HG03095 (cell line): ENCODE results near the gene DPYSL5.
"Not testable (repeated sequence)": the region's sequence is repeated elsewhere in the genome, so short reads cannot be mapped to it uniquely, and the experiment has no call there.

Experiments used
- ATAC-seq: cut with Tn5 transposase; IDR thresholded peaks from one replicate; pipeline ENCODE4 v1.9.1; 2021; ENCODE audit warnings: moderate library complexity; ENCODE audit not compliant: unreplicated experiment

The DPYSL5 gene

DNA sequence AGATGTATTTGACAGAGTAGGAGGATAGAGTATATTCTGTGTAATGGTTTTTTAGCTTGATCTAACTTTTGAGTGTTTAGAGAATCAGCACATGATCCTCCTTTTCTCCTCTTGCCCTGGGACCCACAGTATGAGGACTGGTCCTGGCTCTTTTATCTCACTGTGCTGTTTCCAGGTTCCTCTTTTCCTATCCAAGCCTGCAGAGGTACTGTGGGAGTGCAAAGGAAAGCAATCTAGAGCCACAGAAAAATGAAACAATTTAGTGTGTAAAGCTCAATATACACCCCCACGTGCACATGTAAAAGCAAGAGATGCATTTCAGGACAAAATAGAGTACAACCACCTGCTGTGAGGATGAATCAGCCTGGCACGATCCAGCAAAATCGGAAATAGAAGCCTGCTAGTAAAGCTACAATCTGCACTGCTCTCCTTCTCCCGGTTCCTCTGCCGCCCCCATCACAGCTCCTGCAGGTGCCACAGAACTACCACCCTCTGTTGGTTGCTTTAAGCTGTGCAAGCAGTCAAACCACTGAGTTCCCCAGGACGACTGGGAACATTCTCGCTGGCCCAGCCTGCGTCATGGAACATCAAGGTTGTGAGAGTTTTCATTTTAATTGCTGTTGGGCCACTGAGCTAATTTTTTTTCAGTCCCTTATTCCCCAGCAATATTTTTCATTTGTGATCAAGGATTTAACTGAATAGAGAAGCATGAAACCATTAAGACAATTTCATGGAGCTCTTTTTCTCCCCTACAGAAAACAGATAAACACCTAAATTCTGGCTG lies 74.7 kb downstream of the DPYSL5 start:
- ATAC-seq = peak; percentile 70

DNA sequence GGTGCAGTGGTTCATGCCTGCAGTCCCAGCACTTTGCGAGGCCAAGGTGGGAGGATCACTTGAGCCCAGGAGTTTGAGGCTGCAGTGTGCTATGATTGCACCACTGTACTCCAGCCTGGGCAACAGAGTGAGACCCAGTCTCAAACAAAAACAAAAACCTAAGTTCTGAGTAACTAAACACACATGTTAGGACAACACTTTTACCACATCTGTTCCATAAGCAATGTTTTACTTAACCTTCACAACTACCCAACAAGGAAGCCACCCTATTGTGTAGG lies 75.2 kb downstream of the DPYSL5 start:
- ATAC-seq = not testable (repeated sequence)

DNA sequence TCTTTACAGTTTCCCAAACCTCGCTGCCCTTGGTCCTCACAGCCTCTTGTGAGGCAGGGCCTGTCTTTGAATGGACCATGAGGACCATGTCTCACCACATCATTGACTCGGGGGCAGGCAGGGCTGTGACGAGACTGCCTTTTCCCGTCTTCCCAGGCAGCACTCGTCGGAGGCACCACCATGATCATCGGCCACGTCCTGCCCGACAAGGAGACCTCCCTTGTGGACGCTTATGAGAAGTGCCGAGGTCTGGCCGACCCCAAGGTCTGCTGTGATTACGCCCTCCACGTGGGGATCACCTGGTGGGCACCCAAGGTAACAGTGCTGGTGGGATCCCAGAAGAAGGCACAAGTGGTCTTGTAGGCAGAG lies 76.8 kb downstream of the DPYSL5 start:
- no peak for ATAC-seq

DNA sequence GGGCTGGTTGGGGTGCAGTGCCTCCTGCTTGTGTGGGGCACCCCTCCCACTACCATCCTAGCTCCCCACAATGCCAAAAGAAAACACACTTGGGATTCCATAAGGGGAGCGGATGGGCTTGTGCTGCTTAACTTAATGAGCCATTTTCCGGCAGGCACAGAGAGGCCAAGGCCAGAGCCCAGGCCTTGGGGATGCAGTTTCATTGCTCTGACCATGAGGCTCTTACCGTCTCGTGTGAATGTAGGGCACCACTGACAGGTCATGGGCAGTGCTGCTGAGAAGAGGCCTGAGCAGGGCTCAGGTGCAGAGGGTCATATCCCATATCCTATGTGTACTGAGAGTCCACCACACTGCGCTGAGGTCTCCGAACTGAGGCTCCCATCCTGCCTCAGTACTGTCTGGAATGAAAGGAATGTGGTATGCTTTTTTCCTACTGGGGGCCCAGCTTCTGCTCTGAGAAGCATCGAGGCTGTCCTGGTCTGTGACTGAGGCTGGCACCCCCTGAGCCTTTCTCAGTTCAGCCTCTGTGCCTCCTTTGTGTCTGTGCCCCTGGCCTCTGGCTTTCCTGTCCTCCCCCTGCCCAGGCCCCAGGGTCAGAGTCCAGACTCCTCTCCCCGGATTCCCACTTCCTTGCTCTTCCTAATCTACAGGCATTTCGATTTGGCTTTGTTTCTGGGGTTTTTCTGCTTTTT lies 77.3 kb downstream of the DPYSL5 start:
- ATAC-seq = no peak

DNA sequence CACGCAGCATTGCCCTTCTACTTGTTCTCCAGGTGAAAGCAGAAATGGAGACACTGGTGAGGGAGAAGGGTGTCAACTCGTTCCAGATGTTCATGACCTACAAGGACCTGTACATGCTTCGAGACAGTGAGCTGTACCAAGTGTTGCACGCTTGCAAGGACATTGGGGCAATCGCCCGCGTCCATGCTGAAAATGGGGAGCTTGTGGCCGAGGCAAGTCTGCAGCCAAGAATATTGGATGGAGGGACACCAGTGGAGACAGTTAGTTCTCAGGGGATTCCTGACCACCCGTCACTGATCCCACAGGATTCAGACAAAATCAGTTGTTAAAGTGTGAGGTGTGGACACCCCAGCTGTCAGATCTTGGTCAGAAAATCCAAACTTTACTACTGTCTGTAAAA lies 79.3 kb downstream of the DPYSL5 start:
- no peak for ATAC-seq

DNA sequence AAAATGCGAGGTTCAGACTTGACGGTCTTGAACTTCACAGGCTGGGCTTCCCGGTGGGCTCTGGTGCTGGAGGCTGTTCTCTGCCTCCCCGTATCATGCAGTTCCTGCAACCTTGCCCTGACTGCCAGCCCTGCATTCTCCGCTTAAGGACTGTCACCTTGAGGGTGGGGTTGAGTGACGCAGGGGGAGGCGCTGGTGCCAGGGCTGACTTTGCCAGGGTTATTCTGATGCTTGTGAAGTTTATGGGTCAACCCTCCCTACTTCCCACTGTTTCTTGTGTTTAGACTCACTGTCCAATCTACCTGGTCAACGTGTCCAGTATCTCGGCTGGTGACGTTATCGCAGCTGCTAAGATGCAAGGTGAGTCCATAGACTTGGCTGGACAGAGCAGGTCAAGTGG lies 85.0 kb downstream of the DPYSL5 start:
- ATAC-seq = no peak

DNA sequence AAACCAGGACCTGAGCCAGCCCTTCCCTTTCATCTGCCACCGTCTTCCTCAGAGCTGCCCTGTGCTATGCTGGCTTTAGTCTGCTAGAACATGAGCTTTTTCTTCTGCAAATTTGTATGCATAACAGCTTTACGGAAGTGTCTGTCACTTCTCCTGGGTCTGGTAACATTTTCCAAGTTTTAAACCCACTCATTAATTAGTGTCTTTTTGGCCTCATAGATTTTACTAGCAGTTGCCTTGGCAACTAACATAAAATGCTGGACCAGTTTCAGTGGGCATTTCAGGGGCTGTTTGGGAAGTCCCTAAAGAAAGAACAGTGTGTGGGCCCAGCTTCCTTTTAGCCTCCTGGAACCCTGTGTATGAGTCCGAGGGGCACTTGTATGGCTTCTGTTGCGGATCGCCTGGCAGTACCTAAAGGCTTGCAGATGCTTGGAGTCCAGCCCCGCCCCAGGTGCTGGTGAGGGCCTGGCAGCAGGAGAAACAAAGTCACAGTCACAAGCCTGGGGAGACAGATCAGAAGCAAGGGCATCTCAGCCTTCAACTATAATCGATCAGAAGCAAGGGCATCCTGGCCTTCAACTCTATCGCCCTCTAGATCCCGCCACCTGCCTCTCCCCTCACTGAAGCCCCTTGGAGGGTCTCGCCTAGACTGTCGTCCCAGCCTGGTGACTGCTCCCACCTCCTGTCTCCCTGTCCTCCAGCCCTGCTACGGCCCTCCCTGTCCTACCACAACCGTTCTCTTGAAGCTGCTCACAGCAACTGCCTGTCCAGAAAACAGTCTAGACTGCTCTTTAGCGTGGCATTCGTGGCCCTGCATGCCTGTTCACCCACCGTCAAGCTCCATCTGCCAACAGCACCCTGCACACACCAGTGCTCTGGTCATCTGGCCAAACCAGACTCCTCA lies 85.8 kb downstream of the DPYSL5 start:
- no peak for ATAC-seq

DNA sequence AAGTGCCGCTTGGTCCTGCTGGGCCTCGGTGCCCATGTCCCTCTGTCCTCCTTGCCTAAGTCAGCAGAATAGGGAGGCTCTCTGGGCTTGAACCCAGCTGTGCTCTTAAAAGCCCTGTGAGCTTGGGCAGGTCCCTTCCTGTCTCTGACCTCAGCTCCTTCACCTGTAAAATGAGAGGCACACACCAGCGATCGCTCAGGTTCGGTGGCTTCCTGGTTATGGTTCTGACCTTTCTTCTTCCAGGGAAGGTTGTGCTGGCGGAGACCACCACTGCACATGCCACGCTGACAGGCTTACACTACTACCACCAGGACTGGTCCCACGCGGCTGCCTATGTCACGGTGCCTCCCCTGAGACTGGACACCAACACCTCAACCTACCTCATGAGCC lies 86.4 kb downstream of the DPYSL5 start:
- ATAC-seq = no peak

DNA sequence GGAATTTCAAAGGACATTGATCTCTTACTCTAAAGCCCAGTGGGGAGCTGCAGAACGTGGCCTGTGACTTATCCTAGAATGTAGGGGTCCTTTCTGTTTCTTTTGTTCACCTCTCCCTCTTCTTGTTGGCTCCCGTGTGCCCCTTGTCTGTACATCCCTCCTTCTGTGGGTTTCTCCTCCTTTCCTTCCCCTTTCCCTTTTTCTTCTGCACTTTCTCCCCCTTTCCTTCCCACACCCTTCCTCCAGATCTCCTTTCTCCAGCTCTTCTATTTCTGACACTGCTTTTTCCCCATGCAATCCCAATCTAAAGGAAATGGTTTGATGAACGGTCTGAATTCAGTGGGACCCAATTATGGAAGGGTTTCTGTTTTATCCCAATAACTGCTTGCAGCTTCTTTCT lies 87.1 kb downstream of the DPYSL5 start:
- no peak for ATAC-seq

DNA sequence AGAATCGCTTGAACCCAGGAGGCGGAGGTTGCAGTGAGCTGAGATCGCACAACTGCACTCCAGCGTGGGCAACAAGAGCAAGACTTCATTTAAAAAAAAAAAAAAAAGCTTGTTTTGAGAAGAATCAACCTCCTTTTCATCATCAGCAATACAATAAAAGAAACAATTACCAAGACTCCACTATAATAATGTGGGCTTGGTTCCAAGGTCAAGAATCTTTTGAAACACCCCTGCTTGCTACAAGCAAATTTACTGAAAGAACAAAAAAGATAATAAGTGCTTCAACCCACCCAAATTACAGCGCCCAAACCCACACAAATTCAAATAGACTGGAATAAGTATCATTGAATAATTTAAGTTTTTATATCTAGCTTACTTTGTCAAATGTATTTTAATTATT lies 88.9 kb downstream of the DPYSL5 start:
- ATAC-seq = no peak

DNA sequence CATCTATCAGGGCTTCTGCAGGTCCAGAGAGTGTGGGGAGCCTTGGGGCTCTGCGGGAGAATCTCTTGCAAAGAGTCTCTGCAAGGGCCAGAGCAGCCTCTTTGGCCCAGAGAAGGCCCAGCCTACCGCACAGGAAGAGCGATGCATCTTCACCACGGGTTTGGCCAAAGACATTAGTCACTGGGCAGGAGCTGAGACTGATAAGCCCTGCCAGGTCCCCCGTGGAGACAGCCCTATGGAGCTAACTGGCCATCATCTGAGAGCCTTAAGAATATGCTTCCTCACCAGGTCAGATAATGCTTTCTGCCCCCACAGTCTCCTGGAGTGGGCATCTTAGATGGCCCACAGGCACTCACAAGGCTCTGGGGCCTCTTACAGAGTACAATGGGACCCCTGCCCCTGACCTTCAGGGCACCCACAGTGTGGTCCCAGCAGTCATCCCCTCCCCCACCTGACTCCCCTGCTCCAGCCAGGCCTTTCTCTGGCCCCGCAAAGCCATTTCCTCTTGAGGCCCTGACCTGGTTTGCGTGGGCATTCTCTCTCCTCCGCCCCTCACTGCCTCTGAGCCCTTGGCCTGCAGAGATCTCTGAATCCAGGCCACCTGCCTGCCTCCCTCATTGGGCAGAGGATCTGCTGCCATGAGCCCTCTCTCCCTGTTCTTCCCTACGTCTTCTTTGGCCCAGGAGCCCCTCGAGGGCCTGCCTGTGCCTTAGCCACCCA lies 90.6 kb downstream of the DPYSL5 start:
- ATAC-seq = no peak

DNA sequence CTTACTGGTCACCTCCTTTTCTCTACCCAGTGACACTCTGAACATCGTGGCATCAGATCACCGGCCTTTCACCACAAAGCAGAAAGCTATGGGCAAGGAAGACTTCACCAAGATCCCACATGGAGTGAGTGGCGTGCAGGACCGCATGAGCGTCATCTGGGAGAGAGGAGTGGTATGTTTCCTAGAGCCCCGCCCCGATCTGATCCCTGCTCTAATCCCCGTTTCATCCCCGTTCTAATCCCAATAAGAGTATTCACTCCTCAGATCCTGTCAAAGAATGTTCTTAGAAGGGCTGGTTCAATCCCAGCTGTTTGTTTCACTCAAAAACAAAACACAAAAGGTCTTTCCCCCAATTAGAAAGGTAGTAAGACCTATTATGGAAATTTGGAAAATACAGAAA lies 92.1 kb downstream of the DPYSL5 start:
- ATAC-seq = no peak

DNA sequence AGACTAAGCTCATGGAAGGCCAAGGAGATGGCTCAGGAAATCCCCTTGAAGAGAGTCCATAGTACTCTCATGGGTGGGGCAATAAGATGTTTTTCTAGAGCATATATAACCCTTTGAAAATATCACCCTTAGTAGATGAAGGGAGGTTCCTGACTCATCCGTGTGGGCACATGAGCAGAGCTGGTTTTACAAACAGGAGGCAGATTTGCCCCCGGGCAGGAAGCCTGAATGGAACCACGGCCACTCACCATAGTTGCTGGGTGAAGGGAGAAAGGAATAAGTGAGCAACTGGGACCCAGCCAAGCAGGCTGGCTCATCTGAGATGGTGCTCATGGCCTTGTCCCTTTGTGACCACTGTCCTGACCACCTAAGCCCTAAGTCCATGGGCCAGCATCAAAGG lies 93.6 kb downstream of the DPYSL5 start:
- no peak for ATAC-seq

DNA sequence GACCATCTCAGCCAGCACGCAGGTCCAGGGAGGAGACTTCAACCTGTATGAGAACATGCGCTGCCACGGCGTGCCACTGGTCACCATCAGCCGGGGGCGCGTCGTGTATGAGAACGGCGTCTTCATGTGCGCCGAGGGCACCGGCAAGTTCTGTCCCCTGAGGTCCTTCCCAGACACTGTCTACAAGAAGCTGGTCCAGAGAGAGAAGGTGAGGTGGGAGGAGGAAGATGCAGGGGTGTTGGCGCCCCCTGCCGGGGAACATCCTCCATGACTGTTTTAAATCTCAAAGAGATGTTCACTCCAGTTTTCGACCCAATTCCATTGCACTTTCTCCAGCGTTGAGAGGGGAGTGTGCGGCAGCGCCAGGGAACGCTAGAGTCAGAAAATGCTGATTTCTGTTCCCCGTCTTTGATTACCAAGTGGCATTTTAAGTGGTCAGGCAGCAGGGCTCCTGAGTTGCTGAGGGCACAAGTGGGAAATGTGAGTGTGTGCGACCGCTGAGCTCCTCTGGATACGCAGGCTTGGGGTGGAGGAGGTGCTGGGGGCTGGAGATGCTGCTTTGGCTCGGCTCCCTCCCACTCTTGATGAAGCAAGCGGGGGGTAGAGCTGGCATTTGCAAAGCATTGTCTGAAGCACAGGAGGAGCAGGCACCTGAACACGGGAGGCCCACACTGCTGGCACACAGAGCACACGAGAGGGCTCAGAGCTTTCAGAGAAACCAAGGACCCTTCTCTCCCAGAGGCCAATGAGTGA lies 94.8 kb downstream of the DPYSL5 start:
- ATAC-seq = no peak

DNA sequence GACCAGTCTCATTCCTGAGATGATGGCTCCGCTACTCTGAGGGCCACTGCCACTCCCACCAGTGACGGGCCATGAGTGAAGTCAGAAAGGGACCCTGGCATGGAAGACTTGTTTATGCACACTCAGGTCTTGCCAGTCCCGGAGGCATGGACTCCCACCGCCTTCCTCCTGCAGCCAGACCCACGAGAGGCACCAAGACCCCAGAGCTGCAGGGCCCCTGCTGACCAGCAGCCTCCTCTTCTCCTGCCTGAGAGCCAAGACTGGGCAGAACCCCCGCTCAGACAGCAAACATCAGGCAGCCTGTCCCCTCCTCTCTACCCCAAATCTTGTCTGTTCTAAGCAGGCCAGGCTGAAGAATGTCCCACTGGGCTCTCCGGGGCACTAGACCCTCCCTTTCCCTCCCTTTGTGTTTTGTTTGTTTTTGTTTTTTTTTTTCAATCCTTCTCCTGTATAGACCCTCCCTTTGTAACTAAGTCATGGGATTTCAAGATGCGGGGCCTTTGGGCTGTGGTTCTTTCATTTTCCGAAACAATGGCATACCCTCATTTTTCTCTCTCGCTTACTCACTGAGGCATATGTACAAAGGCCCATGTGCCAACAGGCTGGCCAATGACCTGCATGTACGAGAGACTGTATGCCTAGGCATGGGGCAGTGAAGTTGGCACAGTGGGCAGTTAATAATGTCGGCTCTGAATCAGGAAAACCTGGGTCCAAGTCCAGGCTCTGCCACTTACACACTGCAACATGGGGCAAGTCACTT lies 98.2 kb downstream of the DPYSL5 start:
- no peak for ATAC-seq

DNA sequence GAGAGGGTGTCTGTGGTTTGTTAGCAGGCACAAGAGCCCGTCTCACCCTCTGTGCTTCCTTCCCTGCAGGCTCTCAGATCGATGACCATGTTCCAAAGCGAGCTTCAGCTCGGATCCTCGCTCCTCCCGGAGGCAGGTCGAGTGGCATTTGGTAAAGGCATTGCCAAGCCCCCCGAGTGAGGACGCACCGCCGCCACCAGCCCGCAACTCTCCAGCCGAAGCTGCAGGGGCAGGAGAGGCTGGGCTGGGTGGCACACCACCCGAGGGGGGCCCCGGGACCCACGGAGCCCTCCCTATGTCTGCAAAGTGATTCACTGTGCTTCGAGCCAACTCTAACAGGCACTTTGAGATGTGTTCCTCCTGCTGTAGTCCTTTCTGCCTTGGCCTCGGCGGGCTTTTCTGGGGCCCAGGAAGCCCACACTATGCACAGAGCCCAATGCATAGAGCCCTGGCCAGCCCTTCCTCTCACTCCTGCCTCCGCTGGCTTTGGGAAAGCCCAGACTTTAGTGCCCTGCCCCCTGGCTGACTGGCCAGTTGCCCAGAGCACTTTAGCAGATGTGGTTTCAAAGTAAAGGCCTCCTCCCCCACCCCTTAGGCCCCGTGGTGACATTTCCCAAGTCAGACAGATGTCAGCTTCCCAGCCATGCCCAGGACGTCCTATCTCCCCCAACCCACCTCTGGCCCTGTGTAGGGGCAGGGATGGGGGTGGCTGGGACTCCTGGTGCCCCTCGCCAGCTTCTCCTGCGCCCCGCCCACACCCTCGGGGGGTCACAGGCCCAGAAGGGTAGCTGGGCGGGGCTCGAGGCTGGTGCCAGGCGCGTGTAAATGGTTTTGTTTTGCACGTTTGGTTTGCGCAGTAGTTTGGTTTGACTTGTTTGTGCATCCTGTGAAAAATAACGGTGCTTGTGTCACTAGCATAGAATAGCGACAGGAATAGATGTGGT lies 99.2 kb downstream of the DPYSL5 start:
- ATAC-seq = no peak

DNA sequence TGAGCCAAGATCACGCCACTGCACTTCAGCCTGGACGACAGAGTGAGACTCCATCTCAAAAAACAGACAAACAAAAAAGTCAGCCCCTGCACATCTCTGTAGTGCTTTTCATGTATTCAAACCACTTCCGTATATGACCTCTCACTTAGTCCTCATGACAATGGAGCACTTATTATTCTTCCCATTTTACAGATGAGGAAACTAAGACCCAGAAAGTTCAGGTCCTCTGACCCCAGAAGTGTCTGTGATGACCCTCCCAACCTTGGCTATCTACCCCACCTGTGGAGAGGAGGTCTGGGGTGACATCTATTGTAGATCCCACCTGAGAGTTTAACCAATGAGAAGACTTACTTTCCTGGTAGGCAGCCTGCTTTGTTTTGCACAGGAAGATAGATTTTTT lies 100.9 kb downstream of the DPYSL5 start:
- no peak for ATAC-seq

DNA sequence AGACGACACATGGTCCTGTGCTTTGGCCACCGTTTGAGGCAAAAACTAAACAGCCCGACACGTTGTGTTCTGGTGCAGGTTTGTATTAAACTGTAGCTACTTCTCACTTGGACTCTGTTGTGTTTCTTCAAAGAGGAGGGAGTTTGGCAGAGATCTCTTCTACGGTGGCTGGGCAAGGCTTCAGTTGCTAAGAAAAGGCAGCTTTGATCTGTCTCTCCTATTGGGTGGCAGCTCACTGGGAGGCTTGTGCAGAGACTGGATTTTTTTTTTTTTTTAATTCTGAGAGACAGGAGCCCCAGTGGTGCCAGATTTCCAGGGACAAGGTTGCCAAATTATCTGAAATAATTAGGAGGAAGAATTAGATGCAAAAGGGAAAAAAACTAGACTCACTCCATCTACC lies 102.3 kb downstream of the DPYSL5 start:
- ATAC-seq = no peak

DNA sequence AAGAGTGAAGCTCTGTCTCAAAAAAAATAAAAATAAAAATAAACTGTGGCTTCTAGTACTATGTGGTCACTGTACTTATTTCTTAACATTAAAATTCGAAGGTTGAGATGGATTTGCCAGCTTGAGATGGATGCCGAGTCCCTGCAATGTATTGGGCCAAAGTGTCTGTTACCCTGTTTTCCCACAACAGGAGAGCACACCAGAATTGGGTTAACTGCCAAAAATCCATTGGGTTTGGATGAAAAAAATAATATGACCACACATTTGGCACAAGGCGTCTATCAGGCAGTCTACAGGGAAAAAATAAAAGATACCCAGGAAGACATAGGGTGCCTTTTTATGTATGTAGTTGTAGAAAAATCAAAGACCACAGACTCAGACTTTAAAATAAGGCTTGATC lies 103.3 kb downstream of the DPYSL5 start:
- ATAC-seq = no peak
